B cell (primary cell): Measurements from ENCODE around the gene NCL. TPM values are rescaled to one million over a fixed set of nuclear protein-coding genes. Genes with fewer than 3 reads are reported as not detected.

Experiments used
- ATAC-seq: fragments of 200-7000 bp; cut with Tn5 transposase; one replicate; pipeline ENCODE4 v1.10.0; 2021; ENCODE audit warnings: low read depth, mild to moderate bottlenecking, moderate number of reproducible peaks, moderate library complexity
- CTCF ChIA-PET: fragments of 350-600 bp; sonication (Branson Sonifier 250); formaldehyde crosslinking; loops from one replicate; lab custom pipeline; 2021; ENCODE audit warnings: antibody characterized with exemption, inconsistent platforms; lab: Charles Lee
- POLR2A ChIA-PET: fragments of 350-600 bp; sonication (Branson Sonifier 250); formaldehyde crosslinking; loops from one replicate; lab custom pipeline; 2021; ENCODE audit warnings: antibody characterized with exemption; lab: Charles Lee
- DNase-seq: peaks from one replicate; pipeline ENCODE4 v3.0.0; 2013
- H2AFZ ChIP-seq: 2 replicates; pipeline ENCODE4 v1.6.1; 2012; ENCODE audit warnings: mild to moderate bottlenecking, low read depth, low read length; ENCODE audit not compliant: insufficient read depth, poor library complexity, severe bottlenecking
- H3K27ac ChIP-seq, 2 donors: 1 replicate in 1 of 2; 2 replicates in 1 of 2; pipeline ENCODE4 v1.5.1; 2012 to 2013; ENCODE audit warnings: low read length in 2 of 2, mild to moderate bottlenecking in 2 of 2, moderate library complexity in 1 of 2
- H3K27me3 ChIP-seq, 4 experiments: fragments of 200-600 bp in 1 of 4; sonication (generic) in 1 of 4; replicated peaks in 1 of 4; 1 replicate in 2 of 4; 2 replicates in 2 of 4; pipeline versions ENCODE4 v1.6.1 to v1.7.0; 2013 to 2016; ENCODE audit warnings: low read length in 3 of 4, mild to moderate bottlenecking in 2 of 4, mixed read lengths in 1 of 4, moderate library complexity in 1 of 4; ENCODE audit not compliant: insufficient read depth in 4 of 4, control insufficient read depth in 3 of 4; ENCODE audit errors: control extremely low read depth in 1 of 4
- H3K36me3 ChIP-seq, 2 experiments: replicated peaks in 1 of 2; 1 replicate in 1 of 2; 2 replicates in 1 of 2; pipeline versions ENCODE4 v1.6.1 to v1.7.1; 2013; ENCODE audit warnings: low read length in 1 of 2; ENCODE audit not compliant: insufficient read depth in 2 of 2, control insufficient read depth in 1 of 2; ENCODE audit errors: control extremely low read depth in 1 of 2, extremely low read depth in 1 of 2
- H3K4me1 ChIP-seq, 2 donors: fragments of 200-600 bp in 1 of 2; sonication (generic) in 1 of 2; 1 replicate in 1 of 2; 2 replicates in 1 of 2; pipeline versions ENCODE4 v1.5.1 to v1.6.1; 2013 to 2017; ENCODE audit warnings: low read length in 2 of 2; ENCODE audit not compliant: control insufficient read depth in 2 of 2, insufficient read depth in 2 of 2
- H3K4me2 ChIP-seq: replicated peaks from 2 replicates; pipeline ENCODE3; 2012; ENCODE audit warnings: mild to moderate bottlenecking, low read depth, low read length; ENCODE audit not compliant: poor library complexity, severe bottlenecking
- H3K4me3 ChIP-seq, 5 experiments: fragments of 200-600 bp in 1 of 5; sonication (generic) in 1 of 5; 1 replicate in 3 of 5; 2 replicates in 2 of 5; pipeline versions ENCODE4 v1.5.1 to v1.7.0; 2011 to 2016; ENCODE audit warnings: low read length in 4 of 5, mild to moderate bottlenecking in 4 of 5, low read depth in 2 of 5, control low read depth in 1 of 5, moderate library complexity in 1 of 5; ENCODE audit not compliant: insufficient read depth in 1 of 5; ENCODE audit errors: control extremely low read depth in 1 of 5, extremely low read depth in 1 of 5
- H3K79me2 ChIP-seq: fragments of 200-600 bp; sonication (generic); one replicate; pipeline ENCODE4 v1.6.0; 2016; ENCODE audit warnings: low read length; ENCODE audit not compliant: control insufficient read depth, insufficient read depth
- H3K9ac ChIP-seq: fragments of 200-600 bp; sonication (generic); 2 replicates; pipeline ENCODE4 v1.6.1; 2017; ENCODE audit warnings: mild to moderate bottlenecking, low read length, moderate library complexity
- H3K9me3 ChIP-seq, 3 donors: one replicate each; pipeline versions ENCODE4 v1.6.1 to v1.7.1; 2013; ENCODE audit warnings: low read length in 2 of 3; ENCODE audit not compliant: control insufficient read depth in 2 of 3, insufficient read depth in 1 of 3; ENCODE audit errors: control extremely low read depth in 1 of 3
- H4K20me1 ChIP-seq: 2 replicates; pipeline ENCODE4 v1.6.0; 2012; ENCODE audit warnings: mild to moderate bottlenecking, low read length; ENCODE audit not compliant: insufficient read depth, control insufficient read depth, poor library complexity, severe bottlenecking
- H3K27ac Mint-ChIP-seq: one replicate; pipeline ENCODE4 v1.8.0; 2021; ENCODE audit warnings: mixed read lengths
- H3K27me3 Mint-ChIP-seq: one replicate; pipeline ENCODE4 v1.8.0; 2021; ENCODE audit warnings: mixed read lengths
- H3K4me1 Mint-ChIP-seq: one replicate; pipeline ENCODE4 v1.8.0; 2021; ENCODE audit warnings: mixed read lengths
- H3K4me3 Mint-ChIP-seq: one replicate; pipeline ENCODE4 v1.8.0; 2021; ENCODE audit warnings: mixed read lengths
- H3K9me3 Mint-ChIP-seq: one replicate; pipeline ENCODE4 v1.8.0; 2022; ENCODE audit warnings: mixed read lengths; ENCODE audit not compliant: insufficient read depth
- EZH2 ChIP-seq: IDR thresholded peaks from 2 replicates; pipeline ENCODE4 v1.6.1; 2012; ENCODE audit warnings: borderline replicate concordance, low read depth, mild to moderate bottlenecking, moderate library complexity, low read length; ENCODE audit not compliant: insufficient read depth, poor library complexity, severe bottlenecking
- WGBS: methylation state at CpG from one replicate; pipeline ENCODE4 v1.1.5; 2013; ENCODE audit warnings: missing lambda C conversion rate; ENCODE audit not compliant: insufficient coverage; 5-methylcytosine and 5-hydroxymethylcytosine counted together
- intact Hi-C: fragments of 100-400 bp; cut with micrococcal nuclease; formaldehyde crosslinking; loops from one replicate; pipeline ENCODE4 v1.10.0; 2022
- polyA plus RNA-seq: library from polyadenylated mRNA; depleted of rRNA; stranded (reverse); fragments of >200 nt; gene quantifications from 2 replicates; pipeline ENCODE4 v1.2.3, GENCODE V29; 2012
- total RNA-seq, 2 donors: library from RNA; stranded (reverse); fragments of 120-200 nt in 1 of 2; gene quantifications; 1 replicate in 1 of 2; 2 replicates in 1 of 2; pipeline versions ENCODE4 v1.2.3 to v1.2.4, GENCODE V29; 2013 to 2022
- TF ChIP-seq, protein P1 (sequence below): fragments of 200-600 bp; IDR thresholded peaks from one replicate; pipeline ENCODE4 v1.8.0; 2022; ENCODE audit warnings: antibody characterized with exemption, mild to moderate bottlenecking

Gene NCL
- total and polyA plus RNA-seq, 2 donors (not counting 1 experiment from before 2014, with no cell fraction given), result 25.8 to 439 TPM

- DNase-seq, result no peak
- POLR2A ChIA-PET, result no interaction called here
- H3K4me3 Mint-ChIP-seq, result no peak overlapping the region
- Histone ChIP-seq H3K27ac (no peak overlapping the region), H3K9me3 (peaks cover 0 to 7% (median 7%) of the 10 kb centered on the region in 3 donors), H4K20me1 (no peaks in the 10 kb centered on the region), H3K36me3 (no peaks in the 10 kb centered on the region), H3K4me3 (no peak overlapping the region), H3K27me3 (peaks cover 0 to 26% (median 10%) of the 10 kb centered on the region in 4 experiments), H3K9ac (no peak overlapping the region), H3K79me2 (no peaks in the 10 kb centered on the region), H3K4me2 (no peak overlapping the region), H2AFZ (no peak overlapping the region), H3K4me1 (peaks cover 12 to 13% of the 10 kb centered on the region in 2 donors)
- H3K27ac Mint-ChIP-seq, result no peak overlapping the region
- WGBS, result 95% methylated on average over 12 of the region's 15 CpGs
- TF ChIP-seq, protein P1, sequence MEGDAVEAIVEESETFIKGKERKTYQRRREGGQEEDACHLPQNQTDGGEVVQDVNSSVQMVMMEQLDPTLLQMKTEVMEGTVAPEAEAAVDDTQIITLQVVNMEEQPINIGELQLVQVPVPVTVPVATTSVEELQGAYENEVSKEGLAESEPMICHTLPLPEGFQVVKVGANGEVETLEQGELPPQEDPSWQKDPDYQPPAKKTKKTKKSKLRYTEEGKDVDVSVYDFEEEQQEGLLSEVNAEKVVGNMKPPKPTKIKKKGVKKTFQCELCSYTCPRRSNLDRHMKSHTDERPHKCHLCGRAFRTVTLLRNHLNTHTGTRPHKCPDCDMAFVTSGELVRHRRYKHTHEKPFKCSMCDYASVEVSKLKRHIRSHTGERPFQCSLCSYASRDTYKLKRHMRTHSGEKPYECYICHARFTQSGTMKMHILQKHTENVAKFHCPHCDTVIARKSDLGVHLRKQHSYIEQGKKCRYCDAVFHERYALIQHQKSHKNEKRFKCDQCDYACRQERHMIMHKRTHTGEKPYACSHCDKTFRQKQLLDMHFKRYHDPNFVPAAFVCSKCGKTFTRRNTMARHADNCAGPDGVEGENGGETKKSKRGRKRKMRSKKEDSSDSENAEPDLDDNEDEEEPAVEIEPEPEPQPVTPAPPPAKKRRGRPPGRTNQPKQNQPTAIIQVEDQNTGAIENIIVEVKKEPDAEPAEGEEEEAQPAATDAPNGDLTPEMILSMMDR, result no peak
- TF ChIP-seq EZH2, result no peak
- intact Hi-C loops, result loop anchor here (2.0 kb wide), 1 partner anchor 169 kb away; no protein-coding TSS in a partner anchor
- H3K4me1 Mint-ChIP-seq, result peaks cover 7% of the 10 kb centered on the region
- CTCF ChIA-PET, result interaction anchor here (0.9 to 21.6 kb wide), 8 partner anchors 116 to 311 kb away, joined by 3 to 325 read pairs (median 8); no protein-coding TSS in a partner anchor
- H3K27me3 Mint-ChIP-seq, result peaks cover 25% of the 10 kb centered on the region
- no peaks in the 10 kb centered on the region for H3K9me3 Mint-ChIP-seq
- ATAC-seq, result no peak
Measured at GRCh38 chr2:231413921-231414476, 50.3 kb downstream of the NCL start.

GRCh38 chr2:231413456-231413855 is 50.8 kb downstream of the NCL start:
- intact Hi-C loops, result loop anchor here (2.0 kb wide), 1 partner anchor 169 kb away; no protein-coding TSS in a partner anchor
- Mint-ChIP-seq H3K4me3 (no peak overlapping the region), H3K27ac (no peak overlapping the region), H3K27me3 (peaks cover 22% of the 10 kb centered on the region), H3K4me1 (peaks cover 7% of the 10 kb centered on the region), H3K9me3 (no peaks in the 10 kb centered on the region)
- no peaks in the 10 kb centered on the region for H3K79me2 ChIP-seq
- H3K9me3 ChIP-seq, result peaks cover 0 to 7% (median 7%) of the 10 kb centered on the region in 3 donors
- ChIA-PET POLR2A (no interaction called here), CTCF (interaction anchor here (0.9 to 21.6 kb wide), 10 partner anchors 38 to 312 kb away, joined by 3 to 325 read pairs (median 8); no protein-coding TSS in a partner anchor)
- H3K4me2 ChIP-seq, result no peak overlapping the region
- H3K9ac ChIP-seq, result no peak overlapping the region
- no peak overlapping the region for H3K27ac ChIP-seq
- peaks cover 12 to 13% of the 10 kb centered on the region in 2 donors for H3K4me1 ChIP-seq
- TF ChIP-seq, protein P1, result no peak
- TF ChIP-seq EZH2, result no peak
- H3K4me3 ChIP-seq, result no peak overlapping the region
- DNase-seq (no peak), ATAC-seq (no peak)
- WGBS, result 100% methylated on average over 3 of the region's 6 CpGs
- H2AFZ ChIP-seq, result no peak overlapping the region
- peaks cover 0 to 24% (median 10%) of the 10 kb centered on the region in 4 experiments for H3K27me3 ChIP-seq
- no peaks in the 10 kb centered on the region for H3K36me3 ChIP-seq
- no peaks in the 10 kb centered on the region for H4K20me1 ChIP-seq
